SK-N-SH treated with all-trans-retinoic acid at 6 μM for 48 hours (cell line): ENCODE data around the gene MVK.
"Not testable (repeated sequence)": the region's sequence is repeated elsewhere in the genome, so short reads cannot be mapped to it uniquely, and the experiment has no call there.

ENCODE experiments used
- ATAC-seq: fragments of 200-7000 bp; cut with Tn5 transposase; 3 replicates; pipeline ENCODE4 v1.9.1; 2020; ENCODE audit warnings: mild to moderate bottlenecking, moderate library complexity
- ARNTL ChIP-seq: fragments of 450-650 bp; formaldehyde crosslinking; IDR thresholded peaks from 2 replicates; pipeline ENCODE4 v1.5.0; 2020; ENCODE audit warnings: low read depth, mild to moderate bottlenecking, moderate library complexity, borderline replicate concordance
- BACH2 ChIP-seq: fragments of 250-450 bp; sonication (Bioruptor Pico); IDR thresholded peaks from 2 replicates; pipeline ENCODE4 v1.9.0; 2021; ENCODE audit warnings: mild to moderate bottlenecking, borderline replicate concordance
- CSDC2 ChIP-seq: fragments of 250-450 bp; sonication (Bioruptor Pico); IDR thresholded peaks from 2 replicates; pipeline ENCODE4 v1.5.0; 2020; ENCODE audit warnings: mild to moderate bottlenecking, moderate library complexity
- CSRNP3 ChIP-seq: fragments of 250-450 bp; sonication (Bioruptor Pico); IDR thresholded peaks from 2 replicates; pipeline ENCODE4 v1.5.1; 2021; ENCODE audit warnings: mild to moderate bottlenecking, moderate library complexity
- GLIS3 ChIP-seq: fragments of 250-450 bp; sonication (Bioruptor Pico); IDR thresholded peaks from 2 replicates; pipeline ENCODE4 v1.5.0; 2020; ENCODE audit warnings: mild to moderate bottlenecking, moderate library complexity
- ISL1 ChIP-seq: fragments of 250-450 bp; sonication (Bioruptor Pico); IDR thresholded peaks from 2 replicates; pipeline ENCODE4 v2.1.2; 2022; ENCODE audit warnings: mild to moderate bottlenecking, moderate library complexity
- OSR1 ChIP-seq: fragments of 250-450 bp; sonication (Bioruptor Pico); IDR thresholded peaks from 2 replicates; pipeline ENCODE4 v1.8.0; 2022; ENCODE audit warnings: moderate library complexity, mild to moderate bottlenecking, inconsistent platforms
- PATZ1 ChIP-seq: fragments of 250-450 bp; sonication (Bioruptor Pico); IDR thresholded peaks from 2 replicates; pipeline ENCODE4 v1.8.0; 2020; ENCODE audit warnings: mild to moderate bottlenecking, moderate library complexity, borderline replicate concordance
- POU6F1 ChIP-seq: fragments of 250-450 bp; sonication (Bioruptor Pico); IDR thresholded peaks from 2 replicates; pipeline ENCODE4 v1.8.0; 2021; ENCODE audit warnings: low read depth, mild to moderate bottlenecking, moderate library complexity, borderline replicate concordance
- PPARA ChIP-seq: fragments of 250-450 bp; sonication (Bioruptor Pico); IDR thresholded peaks from 2 replicates; pipeline ENCODE4 v1.5.0; 2020; ENCODE audit warnings: mild to moderate bottlenecking, borderline replicate concordance
- RARB ChIP-seq: fragments of 250-450 bp; sonication (Bioruptor Pico); IDR thresholded peaks from 2 replicates; pipeline ENCODE4 v1.8.0; 2021; ENCODE audit warnings: mild to moderate bottlenecking, moderate library complexity
- TCF4 ChIP-seq: fragments of 250-450 bp; sonication (Bioruptor Pico); IDR thresholded peaks from 2 replicates; pipeline ENCODE4 v1.8.0; 2021; ENCODE audit warnings: mild to moderate bottlenecking, moderate library complexity, borderline replicate concordance
- TOX ChIP-seq: fragments of 250-450 bp; sonication (Bioruptor Pico); IDR thresholded peaks from 2 replicates; pipeline ENCODE4 v1.8.0; 2021; ENCODE audit warnings: mild to moderate bottlenecking, moderate library complexity, borderline replicate concordance
- TSHZ2 ChIP-seq: fragments of 250-450 bp; sonication (Bioruptor Pico); IDR thresholded peaks from 2 replicates; pipeline ENCODE4 v1.5.0; 2020; ENCODE audit warnings: mild to moderate bottlenecking, moderate library complexity
- ZFP3 ChIP-seq: fragments of 250-450 bp; sonication (Bioruptor Pico); IDR thresholded peaks from 2 replicates; pipeline ENCODE4 v1.5.0; 2020; ENCODE audit warnings: mild to moderate bottlenecking, moderate library complexity
- ZFP30 ChIP-seq: fragments of 450-650 bp; formaldehyde crosslinking; IDR thresholded peaks from 2 replicates; pipeline ENCODE4 v1.5.0; 2022; ENCODE audit warnings: mild to moderate bottlenecking, moderate library complexity
- ZNF565 ChIP-seq: fragments of 450-650 bp; formaldehyde crosslinking; conservative IDR thresholded peaks from 2 replicates; pipeline ENCODE4 v1.5.0; 2020; ENCODE audit warnings: low read depth, mild to moderate bottlenecking, moderate library complexity
- ZNF70 ChIP-seq: fragments of 450-650 bp; formaldehyde crosslinking; IDR thresholded peaks from 2 replicates; pipeline ENCODE4 v1.5.0; 2020; ENCODE audit warnings: mild to moderate bottlenecking, moderate library complexity
- ZNF8 ChIP-seq: fragments of 450-650 bp; formaldehyde crosslinking; IDR thresholded peaks from 2 replicates; pipeline ENCODE4 v1.5.0; 2020; ENCODE audit warnings: mild to moderate bottlenecking, moderate library complexity

MVK gene

GRCh38 chr12:109600995-109601394, 27.4 kb downstream of the MVK start:
- TF ChIP-seq BACH2 (no peak), ZNF8 (CRISPR knock-in tag) (no peak), ZNF70 (no peak), PPARA (CRISPR knock-in tag) (no peak), ZFP30 (CRISPR knock-in tag) (no peak), POU6F1 (CRISPR knock-in tag) (no peak), CSDC2 (no peak), GLIS3 (no peak), PATZ1 (CRISPR knock-in tag) (no peak), TSHZ2 (no peak), ZFP3 (CRISPR knock-in tag) (no peak), ISL1 (CRISPR knock-in tag) (no peak)
- TF ChIP-seq, all 23 proteins: peak for 0
- no peak for ATAC-seq

GRCh38 chr12:109601557-109601956, 28.0 kb downstream of the MVK start:
- no peak for TF ChIP-seq PPARA (CRISPR knock-in tag)
- TF ChIP-seq TSHZ2: no peak
- TF ChIP-seq RARB (CRISPR knock-in tag): no peak
- no peak for TF ChIP-seq CSRNP3 (CRISPR knock-in tag)
- no peak for TF ChIP-seq ARNTL (CRISPR knock-in tag)
- no peak for TF ChIP-seq PATZ1 (CRISPR knock-in tag)
- TF ChIP-seq ZNF8 (CRISPR knock-in tag): no peak
- TF ChIP-seq POU6F1 (CRISPR knock-in tag): no peak
- TF ChIP-seq TCF4 (CRISPR knock-in tag): no peak
- TF ChIP-seq ZNF565 (CRISPR knock-in tag): no peak
- TF ChIP-seq ZFP30 (CRISPR knock-in tag): no peak
- no peak for TF ChIP-seq BACH2
- no peak for TF ChIP-seq ISL1 (CRISPR knock-in tag)
- TF ChIP-seq GLIS3: no peak
- no peak for TF ChIP-seq OSR1 (CRISPR knock-in tag)
- TF ChIP-seq CSDC2: no peak
- TF ChIP-seq ZNF70: no peak
- no peak for TF ChIP-seq TOX (CRISPR knock-in tag)
- no peak for TF ChIP-seq ZFP3 (CRISPR knock-in tag)
- no peak for ATAC-seq

- ATAC-seq: not testable (repeated sequence)
These were observed 28.5 kb downstream of the MVK start for GRCh38 chr12:109602132-109602531.
